Chondrocyte (in vitro differentiated cells): Measurements from ENCODE around the gene NEXN. TPM values are rescaled to one million over a fixed set of nuclear protein-coding genes. Genes with fewer than 3 reads are reported as not detected.

Experiments
- DNase-seq: peaks from one replicate; pipeline ENCODE4 v3.0.0; 2021; ENCODE audit warnings: mixed read lengths, low spot score
- H3K27ac Mint-ChIP-seq: one replicate; pipeline ENCODE4 v1.8.0; 2021; ENCODE audit warnings: mild to moderate bottlenecking, moderate library complexity, mixed read lengths; ENCODE audit not compliant: unreplicated experiment
- H3K27me3 Mint-ChIP-seq: 2 replicates; pipeline ENCODE4 v1.8.0; 2021; ENCODE audit warnings: low read depth, mixed read lengths
- H3K36me3 Mint-ChIP-seq: 2 replicates; pipeline ENCODE4 v1.8.0; 2021; ENCODE audit warnings: low read depth, mixed read lengths
- H3K4me1 Mint-ChIP-seq: 2 replicates; pipeline ENCODE4 v1.8.0; 2021; ENCODE audit warnings: low read depth, mild to moderate bottlenecking, mixed read lengths
- H3K4me3 Mint-ChIP-seq: one replicate; pipeline ENCODE4 v1.8.0; 2021; ENCODE audit warnings: mild to moderate bottlenecking, moderate library complexity, mixed read lengths; ENCODE audit not compliant: unreplicated experiment
- H3K9me3 Mint-ChIP-seq: 2 replicates; pipeline ENCODE4 v1.8.0; 2021; ENCODE audit warnings: low read depth, mixed read lengths
- CTCF ChIP-seq: fragments of 200-600 bp; sonication (generic); IDR thresholded peaks from 2 replicates; pipeline ENCODE4 v1.5.0; 2021; ENCODE audit warnings: antibody characterized with exemption, mild to moderate bottlenecking, moderate library complexity
- total RNA-seq: library from RNA; stranded (reverse); gene quantifications from 3 replicates; pipeline ENCODE4 v1.2.1, GENCODE V29; 2021

NEXN gene
- total RNA-seq, 1 donor from 2014 or later, result 46.2 TPM

GRCh38 chr1:77938651-77939050 is 50.2 kb downstream of the NEXN start:
- no peaks in the 10 kb centered on the region for H3K9me3 Mint-ChIP-seq
- peaks cover 47% of the 10 kb centered on the region for H3K36me3 Mint-ChIP-seq
- H3K27me3 Mint-ChIP-seq, result no peaks in the 10 kb centered on the region
- no peak overlapping the region for H3K27ac Mint-ChIP-seq
- no peak for DNase-seq
- peaks cover 27% of the 10 kb centered on the region for H3K4me1 Mint-ChIP-seq
- no peak overlapping the region for H3K4me3 Mint-ChIP-seq
- no peak for TF ChIP-seq CTCF

GRCh38 chr1:77940921-77941570 is 52.6 kb downstream of the NEXN start:
- H3K4me3 Mint-ChIP-seq, result no peak overlapping the region
- H3K27me3 Mint-ChIP-seq, result no peaks in the 10 kb centered on the region
- H3K36me3 Mint-ChIP-seq, result peaks cover 41% of the 10 kb centered on the region
- H3K4me1 Mint-ChIP-seq, result peaks cover 23% of the 10 kb centered on the region
- H3K27ac Mint-ChIP-seq, result peak overlapping the region; percentile 72
- no peaks in the 10 kb centered on the region for H3K9me3 Mint-ChIP-seq
- no peak for DNase-seq
- no peak for TF ChIP-seq CTCF

GRCh38 chr1:77942400-77943140 is 54.1 kb downstream of the NEXN start:
- DNase-seq, result no peak
- Mint-ChIP-seq H3K27ac (peak overlapping the region; percentile 75), H3K27me3 (no peaks in the 10 kb centered on the region), H3K4me3 (no peak overlapping the region), H3K4me1 (peaks cover 23% of the 10 kb centered on the region), H3K36me3 (peaks cover 37% of the 10 kb centered on the region), H3K9me3 (no peaks in the 10 kb centered on the region)
- TF ChIP-seq CTCF, result no peak

GRCh38 chr1:77945345-77945744 is 56.9 kb downstream of the NEXN start:
- H3K4me3 Mint-ChIP-seq, result no peak overlapping the region
- no peaks in the 10 kb centered on the region for H3K27me3 Mint-ChIP-seq
- H3K9me3 Mint-ChIP-seq, result no peaks in the 10 kb centered on the region
- H3K4me1 Mint-ChIP-seq, result peaks cover 40% of the 10 kb centered on the region
- peaks cover 32% of the 10 kb centered on the region for H3K36me3 Mint-ChIP-seq
- peak overlapping the region; percentile 20 for H3K27ac Mint-ChIP-seq
- DNase-seq, result no peak
- no peak for TF ChIP-seq CTCF

GRCh38 chr1:77948841-77949424 is 60.5 kb downstream of the NEXN start:
- Mint-ChIP-seq H3K27me3 (no peaks in the 10 kb centered on the region), H3K4me3 (no peak overlapping the region), H3K9me3 (no peaks in the 10 kb centered on the region), H3K36me3 (peaks cover 34% of the 10 kb centered on the region), H3K27ac (peak overlapping the region; percentile 43), H3K4me1 (peaks cover 28% of the 10 kb centered on the region)
- peak; percentile 66 for TF ChIP-seq CTCF
- no peak for DNase-seq
